GM23338 (cell line): Measurements from ENCODE around the gene ILK. TPM values are rescaled to one million over a fixed set of nuclear protein-coding genes. Genes with fewer than 3 reads are reported as not detected.

Experiments used
- ATAC-seq: fragments of 200-7000 bp; cut with Tn5 transposase; 3 replicates; pipeline ENCODE4 v1.9.1; 2020
- DNase-seq: peaks from one replicate; pipeline ENCODE4 v3.0.0-alpha.2; 2015; ENCODE audit warnings: low spot score
- H2AFZ ChIP-seq: fragments of 200-600 bp; sonication (generic); 2 replicates; pipeline ENCODE4 v1.8.0; 2016; ENCODE audit warnings: antibody characterized with exemption, mild to moderate bottlenecking, moderate library complexity
- H3F3A ChIP-seq: fragments of 200-600 bp; sonication (generic); replicated peaks from 2 replicates; pipeline ENCODE4 v1.8.0; 2017; ENCODE audit warnings: antibody characterized with exemption, mixed run types, low read depth
- H3K27ac ChIP-seq: fragments of 200-600 bp; sonication (generic); 2 replicates; pipeline ENCODE4 v1.6.1; 2016; ENCODE audit warnings: low read depth
- H3K27me3 ChIP-seq: fragments of 200-600 bp; sonication (generic); 2 replicates; pipeline ENCODE4 v1.8.0; 2016; ENCODE audit warnings: mild to moderate bottlenecking, mixed run types, moderate library complexity; ENCODE audit not compliant: insufficient read depth
- H3K36me3 ChIP-seq: fragments of 200-600 bp; sonication (generic); 2 replicates; pipeline ENCODE4 v1.8.0; 2016; ENCODE audit warnings: mild to moderate bottlenecking; ENCODE audit not compliant: insufficient read depth
- H3K4me1 ChIP-seq: fragments of 200-600 bp; sonication (generic); 2 replicates; pipeline ENCODE4 v1.8.0; 2016; ENCODE audit warnings: mild to moderate bottlenecking, moderate library complexity; ENCODE audit not compliant: insufficient read depth
- H3K4me2 ChIP-seq: fragments of 200-600 bp; sonication (generic); 2 replicates; pipeline ENCODE4 v1.7.1; 2017; ENCODE audit warnings: mixed run types
- H3K4me3 ChIP-seq: fragments of 200-600 bp; sonication (generic); 2 replicates; pipeline ENCODE4 v1.6.1; 2016; ENCODE audit warnings: mixed run types
- H3K79me2 ChIP-seq: fragments of 200-600 bp; sonication (generic); replicated peaks from 2 replicates; pipeline ENCODE4 v1.8.0; 2017; ENCODE audit warnings: mild to moderate bottlenecking; ENCODE audit not compliant: insufficient read depth
- H3K9me2 ChIP-seq: fragments of 200-600 bp; sonication (generic); 2 replicates; pipeline ENCODE4 v1.8.0; 2017; ENCODE audit not compliant: insufficient read depth
- H4K20me1 ChIP-seq: fragments of 200-600 bp; sonication (generic); replicated peaks from 2 replicates; pipeline ENCODE4 v1.8.0; 2017; ENCODE audit warnings: mild to moderate bottlenecking; ENCODE audit not compliant: insufficient read depth
- H3K27ac Mint-ChIP-seq: 2 replicates; pipeline ENCODE4 v1.8.0; 2020; ENCODE audit warnings: inconsistent platforms, mild to moderate bottlenecking, moderate library complexity, mixed read lengths
- H3K27me3 Mint-ChIP-seq: 3 replicates; pipeline ENCODE4 v1.8.0; 2022; ENCODE audit warnings: low read depth, mild to moderate bottlenecking, moderate library complexity, mixed read lengths, inconsistent platforms; ENCODE audit not compliant: insufficient read depth, poor library complexity
- H3K36me3 Mint-ChIP-seq: 3 replicates; pipeline ENCODE4 v1.8.0; 2021; ENCODE audit warnings: low read depth, mild to moderate bottlenecking, inconsistent platforms, moderate library complexity, mixed read lengths
- H3K4me1 Mint-ChIP-seq: 3 replicates; pipeline ENCODE4 v1.8.0; 2020; ENCODE audit warnings: mild to moderate bottlenecking, inconsistent platforms, mixed read lengths
- H3K4me3 Mint-ChIP-seq: 3 replicates; pipeline ENCODE4 v1.8.0; 2021; ENCODE audit warnings: moderate library complexity, mild to moderate bottlenecking, inconsistent platforms, mixed read lengths
- H3K9me3 Mint-ChIP-seq: 3 replicates; pipeline ENCODE4 v1.8.0; 2020; ENCODE audit warnings: moderate library complexity, mild to moderate bottlenecking, inconsistent platforms, mixed read lengths
- CREB1 ChIP-seq: fragments of 250-450 bp; sonication (Bioruptor Pico); IDR thresholded peaks from 2 replicates; pipeline ENCODE4 v1.5.0; 2020; ENCODE audit warnings: low read depth, mild to moderate bottlenecking, moderate library complexity
- CTCF ChIP-seq, 2 experiments: fragments of 200-600 bp in 1 of 2; sonication (generic) in 1 of 2; conservative IDR thresholded peaks; 2 replicates each; pipeline versions ENCODE4 v1.5.1 to v1.6.1; 2016 to 2017; ENCODE audit warnings: antibody characterized with exemption in 2 of 2, low read depth in 2 of 2, mild to moderate bottlenecking in 2 of 2, moderate library complexity in 1 of 2
- EZH2 ChIP-seq: fragments of 200-600 bp; sonication (generic); IDR thresholded peaks from one replicate; pipeline ENCODE4 v1.8.0; 2017; ENCODE audit warnings: antibody characterized with exemption, mild to moderate bottlenecking, low read depth; ENCODE audit not compliant: unreplicated experiment
- EZH2phosphoT487 ChIP-seq: fragments of 200-600 bp; sonication (generic); IDR thresholded peaks from one replicate; pipeline ENCODE4 v1.8.1; 2018; ENCODE audit warnings: antibody characterized with exemption; ENCODE audit not compliant: unreplicated experiment
- JUNB ChIP-seq: IDR thresholded peaks from one replicate; pipeline ENCODE4 v1.6.1; 2016; ENCODE audit warnings: antibody characterized with exemption; ENCODE audit not compliant: unreplicated experiment
- NANOG ChIP-seq: IDR thresholded peaks from 2 replicates; pipeline ENCODE4 v1.6.1; 2016; ENCODE audit warnings: antibody characterized with exemption, borderline replicate concordance
- POLR2AphosphoS5 ChIP-seq: IDR thresholded peaks from 2 replicates; pipeline ENCODE4 v1.6.1; 2016; ENCODE audit warnings: antibody characterized with exemption, low read depth
- STAT1 ChIP-seq: IDR thresholded peaks from one replicate; pipeline ENCODE4 v1.6.1; 2016; ENCODE audit warnings: antibody characterized with exemption; ENCODE audit not compliant: unreplicated experiment
- ZNF114 ChIP-seq: fragments of 250-450 bp; sonication (Bioruptor Pico); IDR thresholded peaks from 2 replicates; pipeline ENCODE4 v1.5.0; 2020; ENCODE audit warnings: mild to moderate bottlenecking, moderate library complexity
- ZNF462 ChIP-seq: fragments of 250-450 bp; sonication (Bioruptor Pico); IDR thresholded peaks from 2 replicates; pipeline ENCODE4 v1.5.0; 2020; ENCODE audit warnings: mild to moderate bottlenecking, moderate library complexity
- polyA plus RNA-seq: library from polyadenylated mRNA; unstranded; fragments of >200 nt; fragmentation: Nextera tagmentation; extraction: Ambion mirVana; gene quantifications from 2 replicates; pipeline ENCODE4 v1.2.1, GENCODE V29; 2016
- total RNA-seq: library from RNA; depleted of rRNA; stranded (reverse); fragments of >200 nt; shearing (Covaris generic); gene quantifications from 2 replicates; pipeline ENCODE4 v1.2.3, GENCODE V29; 2014
- TF ChIP-seq, protein P1 (sequence below): IDR thresholded peaks from 2 replicates; pipeline ENCODE4 v1.6.1; 2016; ENCODE audit warnings: antibody characterized with exemption

ILK gene
- total and polyA plus RNA-seq, 2 experiments from 2014 or later = 62.6 to 91.0 TPM

DNA sequence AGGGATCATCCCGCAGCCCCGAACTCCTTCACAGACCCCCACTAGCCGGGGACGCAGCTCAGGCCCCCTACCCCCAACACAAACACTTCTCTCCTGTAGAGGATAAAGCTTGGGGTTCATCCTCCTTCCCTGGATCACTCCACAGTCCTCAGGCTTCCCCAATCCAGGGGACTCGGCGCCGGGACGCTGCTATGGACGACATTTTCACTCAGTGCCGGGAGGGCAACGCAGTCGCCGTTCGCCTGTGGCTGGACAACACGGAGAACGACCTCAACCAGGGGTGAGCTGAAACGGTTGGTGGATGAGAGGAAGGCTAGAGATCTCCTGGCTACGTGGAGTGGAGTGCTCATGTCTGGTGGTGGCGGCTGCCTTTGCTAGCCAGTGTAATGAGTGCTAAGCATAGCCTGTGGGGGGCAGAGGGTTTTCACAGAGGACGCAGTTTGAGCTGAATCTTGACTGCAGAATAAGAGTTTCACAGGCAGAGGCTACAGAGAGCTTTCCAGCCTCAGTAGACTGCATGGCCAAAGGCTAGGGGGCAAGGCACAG is 580 bp downstream of the ILK start:
- Histone ChIP-seq H3F3A (peaks cover 16% of the 10 kb centered on the region), H3K9me2 (no peaks in the 10 kb centered on the region), H3K27ac (peak overlapping the region; percentile 98), H3K36me3 (peaks cover 21% of the 10 kb centered on the region; the same call in 1 of the 2 replicates), H3K4me1 (peaks cover 23% of the 10 kb centered on the region), H4K20me1 (no peaks in the 10 kb centered on the region; the same call in 1 of the 2 replicates), H3K79me2 (peaks cover 53% of the 10 kb centered on the region), H2AFZ (peak overlapping the region; percentile 80), H3K4me3 (peak overlapping the region; percentile 100), H3K27me3 (no peaks in the 10 kb centered on the region), H3K4me2 (peak overlapping the region; percentile 90)
- Mint-ChIP-seq H3K27me3 (no peaks in the 10 kb centered on the region), H3K27ac (no peak overlapping the region), H3K9me3 (no peaks in the 10 kb centered on the region), H3K36me3 (peaks cover 39% of the 10 kb centered on the region), H3K4me1 (peaks cover 20% of the 10 kb centered on the region; the same call in 2 of the 3 replicates), H3K4me3 (no peak overlapping the region)
- peak; percentile 28 for ATAC-seq
- TF ChIP-seq, protein P1, sequence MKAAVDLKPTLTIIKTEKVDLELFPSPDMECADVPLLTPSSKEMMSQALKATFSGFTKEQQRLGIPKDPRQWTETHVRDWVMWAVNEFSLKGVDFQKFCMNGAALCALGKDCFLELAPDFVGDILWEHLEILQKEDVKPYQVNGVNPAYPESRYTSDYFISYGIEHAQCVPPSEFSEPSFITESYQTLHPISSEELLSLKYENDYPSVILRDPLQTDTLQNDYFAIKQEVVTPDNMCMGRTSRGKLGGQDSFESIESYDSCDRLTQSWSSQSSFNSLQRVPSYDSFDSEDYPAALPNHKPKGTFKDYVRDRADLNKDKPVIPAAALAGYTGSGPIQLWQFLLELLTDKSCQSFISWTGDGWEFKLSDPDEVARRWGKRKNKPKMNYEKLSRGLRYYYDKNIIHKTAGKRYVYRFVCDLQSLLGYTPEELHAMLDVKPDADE = 0 out of 2 replicates have a peak, but pooled peaks have one; percentile 33
- TF ChIP-seq CTCF (conservative IDR thresholded peaks at IDR 0.05; ENCODE audit: low read depth in 2 of 2) (peak in 1 of 2 experiments; percentile 26; a peak in 2 of 4 replicates), EZH2 (no peak)
- peak; percentile 59 for DNase-seq

DNA sequence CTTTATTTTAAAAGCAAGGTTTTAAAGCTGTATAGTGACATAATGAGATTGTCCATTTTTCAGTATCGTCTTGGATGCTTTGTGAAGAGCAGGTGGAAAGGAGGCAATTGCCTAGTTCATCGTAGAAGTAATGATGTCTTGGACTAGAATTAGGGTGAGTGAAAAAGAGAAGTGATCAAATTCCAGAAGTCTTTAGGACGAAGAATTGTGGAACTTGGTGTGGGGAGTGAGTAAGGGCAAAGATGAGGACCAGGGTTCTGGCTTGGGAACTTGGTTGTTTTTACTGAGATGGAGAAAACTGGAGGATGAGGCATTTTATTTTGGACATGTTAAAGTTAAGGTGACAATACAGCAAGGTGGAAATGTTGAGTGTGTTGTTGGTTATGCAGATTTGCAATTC is 1.2 kb downstream of the ILK start:
- Histone ChIP-seq H3K27me3 (no peaks in the 10 kb centered on the region), H2AFZ (no peak overlapping the region), H3K36me3 (peaks cover 27% of the 10 kb centered on the region; the same call in 1 of the 2 replicates), H3K4me1 (peaks cover 23% of the 10 kb centered on the region), H3K4me3 (peak overlapping the region; percentile 100), H3K27ac (no peak overlapping the region; the same call in 1 of the 2 replicates), H3F3A (peaks cover 16% of the 10 kb centered on the region), H3K79me2 (peaks cover 53% of the 10 kb centered on the region), H4K20me1 (no peaks in the 10 kb centered on the region; the same call in 1 of the 2 replicates), H3K4me2 (peak overlapping the region; percentile 90), H3K9me2 (no peaks in the 10 kb centered on the region)
- ATAC-seq (no peak), DNase-seq (no peak)
- Mint-ChIP-seq H3K27me3 (peaks cover 3% of the 10 kb centered on the region), H3K36me3 (peaks cover 39% of the 10 kb centered on the region), H3K4me1 (peaks cover 20% of the 10 kb centered on the region), H3K27ac (no peak overlapping the region), H3K4me3 (no peak overlapping the region), H3K9me3 (no peaks in the 10 kb centered on the region)
- TF ChIP-seq JUNB (no peak), STAT1 (no peak), EZH2 (no peak), POLR2AphosphoS5 (no peak), EZH2phosphoT487 (no peak), ZNF462 (CRISPR knock-in tag) (no peak), ZNF114 (CRISPR knock-in tag) (no peak), NANOG (no peak), CREB1 (CRISPR knock-in tag) (no peak)
- TF ChIP-seq, protein P1 = no peak
